Skeletal muscle tissue (tissue), 4 donors: Measurements from ENCODE around the gene FXR2. TPM values are rescaled to one million over a fixed set of nuclear protein-coding genes. Genes with fewer than 3 reads are reported as not detected.

Experiments
- H3K27ac ChIP-seq: one replicate; pipeline ENCODE4 v1.7.0; 2013; ENCODE audit warnings: mild to moderate bottlenecking, low read depth, low read length, inconsistent platforms
- H3K27me3 ChIP-seq, 3 donors: one replicate each; pipeline ENCODE4 v1.7.0; 2013; ENCODE audit warnings: low read length in 3 of 3; ENCODE audit not compliant: control insufficient read depth in 3 of 3, insufficient read depth in 3 of 3
- H3K36me3 ChIP-seq, 3 donors: one replicate each; pipeline ENCODE4 v1.7.0; 2013; ENCODE audit warnings: low read length in 3 of 3; ENCODE audit not compliant: control insufficient read depth in 3 of 3, insufficient read depth in 3 of 3
- H3K4me1 ChIP-seq, 3 donors: one replicate each; pipeline ENCODE4 v1.7.0; 2013; ENCODE audit warnings: low read length in 3 of 3, mild to moderate bottlenecking in 3 of 3; ENCODE audit not compliant: control insufficient read depth in 3 of 3, insufficient read depth in 3 of 3
- H3K4me3 ChIP-seq, 3 donors: one replicate each; pipeline ENCODE4 v1.7.0; 2013; ENCODE audit warnings: low read length in 3 of 3
- H3K9ac ChIP-seq, 3 donors: one replicate each; pipeline ENCODE4 v1.7.0; 2013; ENCODE audit warnings: low read length in 3 of 3, mild to moderate bottlenecking in 3 of 3, moderate library complexity in 2 of 3, low read depth in 1 of 3
- H3K9me3 ChIP-seq, 3 donors: one replicate each; pipeline ENCODE4 v1.7.0; 2013; ENCODE audit warnings: low read length in 3 of 3; ENCODE audit not compliant: control insufficient read depth in 3 of 3
- total RNA-seq: library from RNA; depleted of rRNA; stranded (reverse); fragments of >200 nt; gene quantifications from one replicate; pipeline ENCODE4 v1.2.3, GENCODE V29; 2014
- donor health status: Osteomylitis.

Gene FXR2
- total RNA-seq, 1 donor from 2014 or later = 42.3 TPM

DNA sequence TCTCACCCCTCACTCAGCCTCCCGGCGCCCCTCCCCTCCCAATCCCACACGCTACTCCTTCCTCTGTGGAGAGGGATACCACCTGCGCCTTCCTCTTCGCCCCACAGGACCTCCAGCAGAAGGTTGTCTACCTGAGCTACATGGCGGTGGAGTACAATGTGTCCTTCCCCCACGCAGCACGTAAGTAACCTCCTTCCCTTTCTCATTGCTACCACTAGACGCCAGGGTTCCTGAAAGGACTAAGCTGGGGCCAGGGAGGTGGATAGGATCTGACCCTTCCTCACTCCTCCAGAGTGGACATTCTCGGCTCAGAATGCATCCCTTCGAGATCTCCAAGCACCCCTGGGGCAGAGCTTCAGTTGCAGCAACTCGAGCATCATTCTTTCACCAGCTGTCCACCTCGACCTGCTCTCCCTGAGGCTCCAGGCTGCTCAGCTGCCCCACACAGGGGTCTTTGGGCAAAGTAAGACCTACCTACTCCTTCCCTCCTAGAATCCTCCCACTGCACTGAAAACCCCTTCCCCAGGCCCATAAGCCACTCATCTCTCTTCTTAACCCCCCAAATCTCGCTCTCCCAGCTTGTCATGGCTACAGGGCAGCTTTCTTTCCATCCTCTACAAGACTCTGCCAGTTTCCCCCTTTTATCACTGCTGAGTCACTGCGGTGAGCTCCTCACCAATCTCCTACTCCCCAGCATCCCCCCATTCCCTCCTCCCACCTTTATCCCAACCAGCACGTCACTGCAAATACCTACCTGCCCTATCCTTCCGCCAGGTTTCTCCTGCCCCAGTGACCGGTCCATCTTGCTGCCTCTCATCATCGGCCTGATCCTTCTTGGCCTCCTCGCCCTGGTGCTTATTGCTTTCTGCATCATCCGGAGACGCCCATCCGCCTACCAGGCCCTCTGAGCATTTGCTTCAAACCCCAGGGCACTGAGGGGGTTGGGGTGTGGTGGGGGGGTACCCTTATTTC, 33.8 kb downstream of the FXR2 start:
- H3K36me3 ChIP-seq = peaks cover 31 to 32% (median 31%) of the 10 kb centered on the region in 3 donors
- H3K27me3 ChIP-seq = no peaks in the 10 kb centered on the region
- peak overlapping the region; percentile 89 for H3K27ac ChIP-seq
- peak overlapping the region; percentile 51 to 75 (median 58) for H3K9ac ChIP-seq
- H3K9me3 ChIP-seq = no peaks in the 10 kb centered on the region
- H3K4me1 ChIP-seq = peaks cover 57 to 87% (median 62%) of the 10 kb centered on the region in 3 donors
- peak overlapping the region; percentile 32 to 54 (median 41) for H3K4me3 ChIP-seq

DNA sequence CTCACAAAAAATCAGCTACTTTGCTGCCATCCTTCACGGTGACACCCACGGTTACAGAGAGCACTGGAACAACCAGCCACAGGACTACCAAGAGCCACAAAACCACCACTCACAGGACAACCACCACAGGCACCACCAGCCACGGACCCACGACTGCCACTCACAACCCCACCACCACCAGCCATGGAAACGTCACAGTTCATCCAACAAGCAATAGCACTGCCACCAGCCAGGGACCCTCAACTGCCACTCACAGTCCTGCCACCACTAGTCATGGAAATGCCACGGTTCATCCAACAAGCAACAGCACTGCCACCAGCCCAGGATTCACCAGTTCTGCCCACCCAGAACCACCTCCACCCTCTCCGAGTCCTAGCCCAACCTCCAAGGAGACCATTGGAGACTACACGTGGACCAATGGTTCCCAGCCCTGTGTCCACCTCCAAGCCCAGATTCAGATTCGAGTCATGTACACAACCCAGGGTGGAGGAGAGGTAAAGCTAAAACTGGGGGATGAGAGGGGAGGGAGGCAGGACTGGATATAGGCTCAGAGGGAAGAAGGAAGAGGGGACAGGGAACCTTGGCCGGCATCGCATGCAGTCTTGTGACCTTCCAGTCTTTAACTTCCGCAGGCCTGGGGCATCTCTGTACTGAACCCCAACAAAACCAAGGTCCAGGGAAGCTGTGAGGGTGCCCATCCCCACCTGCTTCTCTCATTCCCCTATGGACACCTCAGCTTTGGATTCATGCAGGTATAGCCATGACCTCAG, 34.7 kb downstream of the FXR2 start:
- Histone ChIP-seq H3K36me3 (peaks cover 40 to 41% (median 40%) of the 10 kb centered on the region in 3 donors), H3K9me3 (no peaks in the 10 kb centered on the region), H3K9ac (peak overlapping the region; percentile 58 to 75 (median 71)), H3K27ac (peak overlapping the region; percentile 89), H3K4me1 (peaks cover 65 to 87% (median 65%) of the 10 kb centered on the region in 3 donors), H3K4me3 (peak overlapping the region; percentile 52 to 64 (median 54)), H3K27me3 (no peaks in the 10 kb centered on the region)

DNA sequence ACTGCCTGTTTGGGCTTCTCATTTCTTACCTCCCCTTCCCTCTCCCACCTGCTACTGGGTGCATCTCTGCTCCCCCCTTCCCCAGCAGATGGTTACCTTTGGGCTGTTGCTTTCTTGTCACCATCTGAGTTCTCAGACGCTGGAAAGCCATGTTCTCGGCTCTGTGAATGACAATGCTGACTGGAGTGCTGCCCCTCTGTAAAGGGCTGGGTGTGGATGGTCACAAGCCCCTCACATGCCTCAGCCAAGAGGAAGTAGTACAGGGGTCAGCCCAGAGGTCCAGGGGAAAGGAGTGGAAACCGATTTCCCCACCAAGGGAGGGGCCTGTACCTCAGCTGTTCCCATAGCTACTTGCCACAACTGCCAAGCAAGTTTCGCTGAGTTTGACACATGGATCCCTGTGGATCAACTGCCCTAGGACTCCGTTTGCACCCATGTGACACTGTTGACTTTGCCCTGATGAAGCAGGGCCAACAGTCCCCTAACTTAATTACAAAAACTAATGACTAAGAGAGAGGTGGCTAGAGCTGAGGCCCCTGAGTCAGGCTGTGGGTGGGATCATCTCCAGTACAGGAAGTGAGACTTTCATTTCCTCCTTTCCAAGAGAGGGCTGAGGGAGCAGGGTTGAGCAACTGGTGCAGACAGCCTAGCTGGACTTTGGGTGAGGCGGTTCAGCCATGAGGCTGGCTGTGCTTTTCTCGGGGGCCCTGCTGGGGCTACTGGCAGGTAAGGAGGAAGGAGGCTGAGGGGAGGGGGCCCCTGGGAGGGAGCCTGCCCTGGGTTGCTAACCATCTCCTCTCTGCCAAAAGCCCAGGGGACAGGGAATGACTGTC, 35.5 kb downstream of the FXR2 start, which contains the start of gene CD68:
Gene CD68, plus strand, starts transcription at position 638 of the 833 bp plus-strand sequence. Its CDS starts 40 bp downstream, at position 678.
- H3K9me3 ChIP-seq = no peaks in the 10 kb centered on the region
- H3K27me3 ChIP-seq = no peaks in the 10 kb centered on the region
- H3K36me3 ChIP-seq = peaks cover 46 to 48% (median 46%) of the 10 kb centered on the region in 3 donors
- H3K27ac ChIP-seq = peak within 1 kb of the TSS; percentile 89
- peaks cover 67 to 87% (median 69%) of the 10 kb centered on the region in 3 donors for H3K4me1 ChIP-seq
- peak within 1 kb of the TSS; percentile 52 to 64 (median 54) for H3K4me3 ChIP-seq
- H3K9ac ChIP-seq = peak within 1 kb of the TSS; percentile 58 to 75 (median 71)

DNA sequence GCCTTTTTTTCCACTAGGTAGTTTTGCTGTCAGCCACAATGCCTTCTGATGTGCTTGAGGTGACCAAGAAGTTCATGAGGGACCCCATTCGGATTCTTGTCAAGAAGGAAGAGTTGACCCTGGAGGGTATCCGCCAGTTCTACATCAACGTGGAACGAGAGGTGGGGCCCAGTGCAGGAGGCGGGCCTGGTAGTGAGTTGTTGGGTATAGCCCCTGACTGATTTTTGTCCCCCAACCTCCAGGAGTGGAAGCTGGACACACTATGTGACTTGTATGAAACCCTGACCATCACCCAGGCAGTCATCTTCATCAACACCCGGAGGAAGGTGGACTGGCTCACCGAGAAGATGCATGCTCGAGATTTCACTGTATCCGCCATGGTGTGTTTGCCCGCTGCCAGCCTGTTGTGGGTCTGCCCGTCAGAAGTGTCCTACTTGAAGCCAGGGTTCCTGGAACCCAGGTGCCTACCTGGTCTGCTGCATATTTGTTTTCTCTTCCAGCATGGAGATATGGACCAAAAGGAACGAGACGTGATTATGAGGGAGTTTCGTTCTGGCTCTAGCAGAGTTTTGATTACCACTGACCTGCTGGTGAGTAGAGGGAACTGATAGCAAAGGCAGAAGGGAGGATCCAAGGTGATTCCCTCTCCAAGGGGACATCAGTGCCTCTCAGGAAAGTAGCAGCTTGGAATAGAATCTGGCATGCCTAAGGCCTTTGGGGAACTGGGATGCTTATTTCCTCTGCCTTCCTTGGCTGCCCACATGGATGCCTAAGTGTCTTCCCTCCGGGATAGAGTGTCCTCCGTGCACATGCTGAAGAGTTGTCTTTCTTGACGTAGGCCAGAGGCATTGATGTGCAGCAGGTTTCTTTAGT, 37.1 kb downstream of the FXR2 start:
- peaks cover 63 to 82% (median 65%) of the 10 kb centered on the region in 3 donors for H3K4me1 ChIP-seq
- H3K4me3 ChIP-seq = no peak overlapping the region
- peaks cover 46 to 50% (median 48%) of the 10 kb centered on the region in 3 donors for H3K36me3 ChIP-seq
- no peak overlapping the region for H3K27ac ChIP-seq
- H3K27me3 ChIP-seq = no peaks in the 10 kb centered on the region
- H3K9ac ChIP-seq = no peak overlapping the region
- H3K9me3 ChIP-seq = no peaks in the 10 kb centered on the region

DNA sequence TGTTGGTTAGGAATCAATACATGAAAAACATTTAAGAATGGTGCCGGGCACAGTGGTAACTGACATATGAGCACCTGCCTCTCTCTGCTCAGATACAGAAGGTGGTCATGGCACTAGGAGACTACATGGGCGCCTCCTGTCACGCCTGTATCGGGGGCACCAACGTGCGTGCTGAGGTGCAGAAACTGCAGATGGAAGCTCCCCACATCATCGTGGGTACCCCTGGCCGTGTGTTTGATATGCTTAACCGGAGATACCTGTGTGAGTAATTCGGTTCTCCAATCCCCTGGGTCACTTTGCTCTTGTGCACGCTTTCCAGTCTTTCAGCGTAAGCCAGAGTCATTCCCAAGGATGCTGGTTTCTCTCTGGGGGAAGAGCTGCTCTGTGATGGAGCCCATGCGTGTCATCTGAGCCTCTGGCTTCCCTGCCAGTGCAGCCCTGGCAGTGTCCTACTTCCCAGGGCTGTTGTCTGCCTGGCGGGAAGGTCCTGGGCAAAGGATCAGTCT, 38.2 kb downstream of the FXR2 start:
- Histone ChIP-seq H3K27ac (peak overlapping the region; percentile 36), H3K4me1 (peaks cover 61 to 79% (median 62%) of the 10 kb centered on the region in 3 donors), H3K27me3 (no peaks in the 10 kb centered on the region), H3K9ac (peak overlapping the region in 1 of 3 donors; percentile 41), H3K36me3 (peaks cover 46 to 50% (median 49%) of the 10 kb centered on the region in 3 donors), H3K9me3 (no peaks in the 10 kb centered on the region), H3K4me3 (no peak overlapping the region)

DNA sequence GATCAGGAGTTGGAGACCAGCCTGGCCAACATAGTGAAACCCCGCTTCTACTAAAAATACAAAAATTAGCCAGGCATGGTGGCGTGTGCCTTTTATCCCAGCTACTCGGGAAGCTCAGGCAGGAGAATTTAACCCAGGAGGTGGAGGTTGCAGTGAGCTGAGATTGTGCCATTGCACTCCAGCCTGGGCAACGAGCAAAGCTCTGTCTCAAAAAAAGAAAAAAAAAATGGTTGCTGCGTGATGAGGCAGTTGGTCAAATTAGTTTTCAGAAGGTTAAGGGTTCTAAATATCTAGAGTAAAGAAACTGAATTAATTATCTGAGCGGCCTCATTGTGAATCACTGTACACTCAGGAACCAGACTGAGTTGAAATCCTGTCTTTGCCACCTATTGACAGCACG, 38.7 kb downstream of the FXR2 start:
- Histone ChIP-seq H3K27ac (peak overlapping the region; percentile 36), H3K4me3 (no peak overlapping the region), H3K9ac (no peak overlapping the region), H3K27me3 (no peaks in the 10 kb centered on the region), H3K36me3 (peaks cover 50 to 54% (median 54%) of the 10 kb centered on the region in 3 donors), H3K4me1 (peaks cover 60 to 73% (median 61%) of the 10 kb centered on the region in 3 donors), H3K9me3 (no peaks in the 10 kb centered on the region)

DNA sequence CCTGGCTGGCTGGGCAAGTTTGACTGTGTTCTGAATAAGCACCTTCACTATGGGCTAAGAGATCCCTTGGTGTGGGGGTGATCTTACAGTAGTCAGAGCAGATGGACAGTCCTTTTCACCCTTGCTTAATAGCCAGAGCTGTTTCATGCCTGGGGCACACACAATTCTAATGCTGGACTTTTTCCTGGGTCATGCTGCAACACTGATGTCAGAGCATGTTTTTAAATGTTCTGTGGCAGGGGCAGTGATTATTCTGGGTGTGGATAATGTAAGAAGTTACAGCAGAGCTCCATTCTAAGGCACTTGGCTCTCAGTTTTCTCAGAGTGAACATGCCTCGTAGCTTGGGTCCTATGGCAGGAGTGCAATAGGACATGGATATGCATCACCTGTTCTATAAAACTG, 39.2 kb downstream of the FXR2 start:
- Histone ChIP-seq H3K4me3 (no peak overlapping the region), H3K27me3 (no peaks in the 10 kb centered on the region), H3K36me3 (peaks cover 55 to 59% (median 59%) of the 10 kb centered on the region in 3 donors), H3K9ac (peak overlapping the region in 1 of 3 donors; percentile 58), H3K4me1 (peaks cover 56 to 69% (median 58%) of the 10 kb centered on the region in 3 donors), H3K9me3 (no peaks in the 10 kb centered on the region), H3K27ac (peak overlapping the region; percentile 36)

DNA sequence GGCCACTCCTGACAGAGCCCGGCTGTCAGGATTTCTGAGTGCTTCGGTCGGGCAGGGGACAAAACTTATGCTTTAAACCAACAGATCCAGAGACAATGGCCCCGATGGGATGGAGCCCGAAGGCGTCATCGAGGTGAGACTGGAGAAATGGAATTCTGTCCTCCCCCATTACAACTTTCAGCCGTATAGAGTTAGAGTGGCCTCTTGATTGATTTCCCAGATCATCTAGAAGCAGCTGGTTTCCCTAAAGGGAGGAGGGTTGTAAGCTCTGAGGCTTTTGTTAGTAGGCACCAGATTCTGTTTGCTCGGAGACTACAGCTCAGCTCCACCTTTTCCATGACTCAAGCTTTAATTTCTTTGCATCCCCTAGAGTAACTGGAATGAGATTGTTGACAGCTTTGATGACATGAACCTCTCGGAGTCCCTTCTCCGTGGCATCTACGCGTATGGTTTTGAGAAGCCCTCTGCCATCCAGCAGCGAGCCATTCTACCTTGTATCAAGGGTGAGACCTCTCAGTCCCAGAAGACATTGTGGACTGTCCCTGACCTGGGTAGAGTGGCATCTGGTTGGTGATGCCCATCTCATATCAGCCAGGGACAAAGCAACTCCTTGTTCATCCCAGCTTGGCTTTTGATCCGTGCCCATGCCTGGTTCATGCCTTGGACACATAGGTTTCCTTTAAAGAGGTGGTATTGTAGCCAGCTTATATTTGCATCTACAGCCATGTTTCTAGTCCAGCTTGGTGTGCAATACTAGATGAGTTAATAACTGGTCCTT, 40.3 kb downstream of the FXR2 start:
- peaks cover 45 to 58% (median 46%) of the 10 kb centered on the region in 3 donors for H3K4me1 ChIP-seq
- peaks cover 62 to 70% (median 63%) of the 10 kb centered on the region in 3 donors for H3K36me3 ChIP-seq
- peak overlapping the region; percentile 99 for H3K27ac ChIP-seq
- H3K27me3 ChIP-seq = no peaks in the 10 kb centered on the region
- H3K9ac ChIP-seq = peak overlapping the region; percentile 72 to 98 (median 74)
- peak overlapping the region; percentile 73 to 93 (median 92) for H3K4me3 ChIP-seq
- no peaks in the 10 kb centered on the region for H3K9me3 ChIP-seq
